Motor neuron (in vitro differentiated cells): ENCODE measurements around the gene SLC4A3. TPM values are rescaled to one million over a fixed set of nuclear protein-coding genes. Genes with fewer than 3 reads are reported as not detected.

Experiments
- ATAC-seq, 8 experiments: fragments of 200-7000 bp; cut with Tn5 transposase; replicated peaks in 6 of 8; 2 replicates each; pipeline ENCODE4 v1.8.0; 2021; ENCODE audit warnings: mild to moderate bottlenecking in 8 of 8, moderate library complexity in 8 of 8
- H3K27ac ChIP-seq, 2 donors: fragments of 250-450 bp; sonication (Bioruptor Pico); 2 replicates each; pipeline ENCODE4 v1.9.0; 2021; ENCODE audit warnings: antibody characterized with exemption in 2 of 2, mild to moderate bottlenecking in 2 of 2, moderate library complexity in 1 of 2
- H3K4me1 ChIP-seq, 2 donors: fragments of 250-450 bp; sonication (Bioruptor Pico); replicated peaks in 1 of 2; 2 replicates each; pipeline ENCODE4 v1.6.1; 2021; ENCODE audit warnings: antibody characterized with exemption in 2 of 2, mild to moderate bottlenecking in 2 of 2, moderate library complexity in 1 of 2
- H3K4me3 ChIP-seq, 5 donors: fragments of 250-450 bp; sonication (Bioruptor Pico); 2 replicates each; pipeline ENCODE4 v1.9.0; 2021; ENCODE audit warnings: antibody characterized with exemption in 5 of 5, mild to moderate bottlenecking in 5 of 5, moderate library complexity in 4 of 5
- WGBS, 10 experiments: fragments of 450-650 bp; shearing (Covaris generic); methylation state at CpG; one replicate each; pipeline ENCODE4 v1.0.0; 2022; 5-methylcytosine and 5-hydroxymethylcytosine counted together
- in situ Hi-C, 9 experiments: fragments of 400-800 bp; cut with MboI; loops; one replicate each; pipeline ENCODE4 v1.15.0; 2021; ENCODE audit warnings: low sequenced_read_pairs in 9 of 9, low pct_unique_long_range_greater_than_20kb in 2 of 9; ENCODE audit not compliant: unreplicated experiment in 9 of 9
- total RNA-seq, 8 experiments: library from RNA; unstranded; fragments of 300-600 nt; gene quantifications; 2 replicates each; pipeline versions ENCODE4 v1.2.3 to v1.2.4, GENCODE V29; 2022

SLC4A3 gene
- total RNA-seq, 8 experiments from 2014 or later = 0.05 to 17.7 (median 5.8) TPM

DNA sequence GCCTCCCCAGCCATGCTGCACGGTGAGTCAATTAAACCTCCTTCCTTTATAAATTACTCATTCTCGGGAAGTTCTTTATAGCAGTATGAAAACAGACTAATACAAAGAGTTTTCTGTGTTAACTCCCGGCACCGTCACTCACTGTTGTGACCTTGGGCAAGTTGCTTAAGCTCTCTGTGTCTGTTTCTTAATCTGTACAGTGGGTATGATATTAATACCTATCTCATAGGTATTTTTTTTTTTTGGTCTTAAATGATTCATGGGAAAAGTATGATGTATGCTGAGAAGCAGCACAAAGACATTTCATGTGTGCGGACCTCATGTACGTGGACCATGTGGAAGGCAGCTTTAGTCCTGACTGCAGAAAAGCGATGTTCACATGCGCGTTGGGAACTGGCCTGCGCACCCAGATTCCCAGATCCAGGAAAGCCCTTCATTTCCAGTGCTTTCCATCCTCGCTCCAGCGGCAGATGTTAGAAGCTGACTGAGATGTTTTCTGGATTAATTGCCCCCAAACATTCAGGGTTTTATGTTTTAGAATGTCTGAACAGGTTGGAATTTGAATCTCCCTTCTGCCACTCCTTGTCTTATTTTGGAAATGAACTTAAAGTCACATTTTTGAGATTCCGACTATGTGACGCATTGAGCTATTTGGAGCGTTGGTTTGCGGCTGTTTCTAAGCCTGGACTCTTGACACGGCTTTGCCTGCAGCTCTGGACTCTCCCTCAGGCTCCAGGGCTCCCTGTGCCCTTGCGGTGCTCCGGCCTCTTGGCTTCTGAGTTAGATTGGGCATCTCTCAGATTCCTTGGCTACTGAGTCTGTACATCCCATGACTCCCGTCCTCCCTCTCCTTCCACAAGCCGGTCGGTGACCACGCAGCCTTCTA is 61.4 kb downstream of the SLC4A3 start:
- in situ Hi-C loops = no loop called here
- no peak overlapping the region for H3K4me3 ChIP-seq
- H3K4me1 ChIP-seq = peaks cover 5 to 17% of the 10 kb centered on the region in 2 donors
- peak in 2 of 8 experiments; percentile 23 to 34 for ATAC-seq
- H3K27ac ChIP-seq = no peak overlapping the region
- WGBS, 10 experiments = 14 to 100% (median 91%) methylated on average over 1 to 17 of the region's 23 CpGs

DNA sequence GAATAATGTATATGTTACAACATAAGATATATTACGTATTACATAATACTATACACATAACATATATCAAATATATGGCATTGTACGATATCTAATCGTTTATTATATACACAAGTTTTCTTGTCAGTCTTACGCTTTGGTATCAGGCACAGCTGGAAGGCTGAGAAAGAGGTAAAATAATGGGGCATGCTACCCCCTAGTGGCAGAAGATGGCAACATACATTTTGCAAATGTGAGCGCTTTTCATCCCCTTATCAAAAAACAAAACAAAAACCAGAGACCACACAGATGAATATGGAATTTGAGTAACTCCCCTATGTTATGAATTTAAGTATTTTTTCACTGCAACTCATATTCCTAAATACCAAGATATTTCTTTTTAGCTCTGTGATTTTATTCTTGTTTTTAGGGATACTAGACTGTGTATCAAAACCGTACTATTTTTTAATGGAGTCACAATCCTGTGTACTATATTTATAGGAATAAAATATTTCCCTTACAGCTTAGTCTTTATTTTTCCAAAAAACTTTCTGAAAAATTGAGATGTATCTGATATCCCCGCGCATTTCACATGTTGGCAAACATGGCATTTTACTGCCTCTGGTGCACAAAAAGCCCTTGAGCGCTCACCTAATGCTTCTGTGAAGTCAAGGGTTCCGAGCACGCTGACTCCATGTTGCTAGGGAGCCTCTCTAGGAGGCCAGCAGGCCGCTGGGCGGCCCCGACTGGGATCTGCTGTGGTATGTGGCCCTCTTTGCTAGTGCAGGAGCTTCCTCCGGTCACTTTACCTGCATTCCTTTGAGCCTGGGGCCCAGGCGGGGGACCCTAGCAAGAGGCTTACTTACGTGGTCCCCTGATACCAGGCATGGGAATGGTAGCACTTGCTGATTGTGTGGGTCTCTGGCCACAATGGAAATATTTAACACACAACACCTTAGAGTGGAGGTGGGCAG is 62.5 kb downstream of the SLC4A3 start:
- Histone ChIP-seq H3K4me3 (no peak overlapping the region), H3K4me1 (peaks cover 5 to 17% of the 10 kb centered on the region in 2 donors), H3K27ac (no peak overlapping the region)
- peak in 5 of 8 experiments; percentile 8 to 65 (median 40) for ATAC-seq
- in situ Hi-C loops = no loop called here
- WGBS, 10 experiments = 19 to 88% (median 58%) methylated on average over 2 to 16 of the region's 17 CpGs

DNA sequence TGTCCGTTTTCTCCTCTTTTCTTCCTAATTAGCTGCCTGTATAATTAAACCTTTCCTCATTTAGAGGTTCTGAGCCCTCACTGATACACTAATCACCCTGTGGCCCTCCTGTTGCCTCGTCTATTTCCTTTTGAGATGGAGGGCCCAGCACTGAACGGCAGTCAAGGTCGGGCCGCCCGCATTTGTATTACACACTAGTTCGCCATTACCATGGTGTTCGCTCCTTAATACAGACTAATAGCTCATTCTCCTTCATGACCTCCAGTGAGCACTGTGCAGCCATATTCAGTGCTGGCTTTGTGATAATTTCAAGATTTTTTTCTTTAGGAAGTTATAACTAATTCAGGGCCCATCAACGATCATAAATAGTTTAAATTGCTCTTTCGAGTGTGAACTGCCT is 64.1 kb downstream of the SLC4A3 start:
- Histone ChIP-seq H3K4me1 (peaks cover 5 to 17% of the 10 kb centered on the region in 2 donors), H3K27ac (no peak overlapping the region), H3K4me3 (no peak overlapping the region)
- 20 to 80% (median 37%) methylated on average over 1 to 10 of the region's 10 CpGs; no CpG with 5 or more reads in 2 of the 10 experiments for WGBS, 10 experiments
- in situ Hi-C loops = no loop called here
- peak in 4 of 8 experiments; percentile 51 to 76 (median 56) for ATAC-seq

Other genes starting within 250 kb of the SLC4A3 start
- 10 to 100 TPM; 12.7 to 63.4 (median 27.9) TPM for gene DNPEP, start 239.7 kb upstream of the SLC4A3 start, total RNA-seq
- 1 to 10 TPM in 1 of 8 experiments, under 1 TPM in 5, not detected in 2; 0.33 to 1.0 (median 0.76) TPM for gene DES, start 209.3 kb upstream of the SLC4A3 start, total RNA-seq
- 10 to 100 TPM in 7 of 8 experiments, 1 to 10 TPM in 1; 5.5 to 47.6 (median 26.1) TPM for gene SPEG, start 192.8 kb upstream of the SLC4A3 start, total RNA-seq
- gene GMPPA, start 128.7 kb upstream of the SLC4A3 start, total RNA-seq = 10 to 100 TPM; 11.9 to 59.7 (median 27.0) TPM
- gene ASIC4, start 113.1 kb upstream of the SLC4A3 start, total RNA-seq = 10 to 100 TPM in 4 of 8 experiments, 1 to 10 TPM in 2, under 1 TPM in 2; 0.31 to 83.2 (median 19.4) TPM
- 100 to 1,000 TPM in 2 of 8 experiments, 10 to 100 TPM in 6; 20.9 to 164 (median 56.8) TPM for gene CHPF, start 83.8 kb upstream of the SLC4A3 start, total RNA-seq
- gene TMEM198, start 83.6 kb upstream of the SLC4A3 start, total RNA-seq = 10 to 100 TPM in 4 of 8 experiments, 1 to 10 TPM in 4; 4.8 to 26.5 (median 11.1) TPM
- 100 to 1,000 TPM in 1 of 8 experiments, 10 to 100 TPM in 7; 26.0 to 106 (median 51.8) TPM for gene OBSL1, start 56.1 kb upstream of the SLC4A3 start, total RNA-seq
- gene INHA, start 55.3 kb upstream of the SLC4A3 start, total RNA-seq = 1 to 10 TPM in 6 of 8 experiments, under 1 TPM in 2; 0.28 to 2.3 (median 1.3) TPM
- 10 to 100 TPM in 6 of 8 experiments, 1 to 10 TPM in 2; 7.2 to 28.2 (median 15.4) TPM for gene STK11IP, start 29.8 kb upstream of the SLC4A3 start, total RNA-seq